SK-N-SH (cell line): Measurements from ENCODE around the gene LTA4H. TPM values are rescaled to one million over a fixed set of nuclear protein-coding genes. Genes with fewer than 3 reads are reported as not detected.
"Not testable (repeated sequence)": the region's sequence is repeated elsewhere in the genome, so short reads cannot be mapped to it uniquely, and the experiment has no call there.

Experiments used
- CTCF ChIA-PET: fragments of 300-600, 350-600 bp; formaldehyde crosslinking; extraction: SDS; loops from one replicate; lab custom pipeline; 2021; lab: Yijun Ruan, JAX
- POLR2A ChIA-PET: fragments of 350-600 bp; sonication (Branson Sonifier 250); formaldehyde crosslinking; extraction: SDS; loops from one replicate; lab custom pipeline; 2020; ENCODE audit warnings: antibody characterized with exemption, inconsistent platforms; lab: Yijun Ruan, JAX
- DNase-seq: peaks from one replicate; pipeline ENCODE4 v3.0.0; 2012
- H2AFZ ChIP-seq: fragments of 200-600 bp; sonication (generic); 2 replicates; pipeline ENCODE4 v1.8.1; 2016; ENCODE audit warnings: antibody characterized with exemption, mild to moderate bottlenecking, low read depth
- H3F3A ChIP-seq: fragments of 200-600 bp; sonication (generic); replicated peaks from 2 replicates; pipeline ENCODE3; 2016; ENCODE audit warnings: antibody characterized with exemption, mild to moderate bottlenecking; ENCODE audit not compliant: insufficient read depth
- H3K27ac ChIP-seq, 2 experiments: fragments of 200-500 bp in 1 of 2; fragments of 200-600 bp in 1 of 2; sonication (Bioruptor generic) in 1 of 2; sonication (generic), shearing (Covaris generic) in 1 of 2; 2 replicates each; pipeline versions ENCODE4 v1.5.1 to v1.6.1; 2014 to 2016; ENCODE audit warnings: low read depth in 2 of 2, inconsistent platforms in 1 of 2, low read length in 1 of 2, mild to moderate bottlenecking in 1 of 2, mixed read lengths in 1 of 2
- H3K27me3 ChIP-seq: fragments of 200-600 bp; sonication (generic), shearing (Covaris generic); 2 replicates; pipeline ENCODE4 v1.6.1; 2016; ENCODE audit warnings: mixed run types; ENCODE audit not compliant: insufficient read depth
- H3K36me3 ChIP-seq, 2 experiments: fragments of 200-500 bp in 1 of 2; fragments of 200-600 bp in 1 of 2; sonication (Bioruptor generic) in 1 of 2; sonication (generic) in 1 of 2; replicated peaks in 1 of 2; 2 replicates each; pipeline versions ENCODE3 to v1.5.1; 2014 to 2016; ENCODE audit warnings: low read length in 1 of 2, mild to moderate bottlenecking in 1 of 2; ENCODE audit not compliant: insufficient read depth in 2 of 2, control insufficient read depth in 1 of 2
- H3K4me1 ChIP-seq, 2 experiments: fragments of 200-500 bp in 1 of 2; fragments of 200-600 bp in 1 of 2; sonication (Bioruptor generic) in 1 of 2; sonication (generic), shearing (Covaris generic) in 1 of 2; 2 replicates each; pipeline versions ENCODE4 v1.5.1 to v1.6.1; 2014 to 2016; ENCODE audit warnings: low read depth in 1 of 2, low read length in 1 of 2, mixed run types in 1 of 2; ENCODE audit not compliant: insufficient read depth in 2 of 2, control insufficient read depth in 1 of 2
- H3K4me2 ChIP-seq: fragments of 200-600 bp; sonication (generic), shearing (Covaris generic); 2 replicates; pipeline ENCODE4 v1.6.1; 2017; ENCODE audit warnings: mixed run types
- H3K4me3 ChIP-seq, 2 experiments: fragments of 200-500 bp in 1 of 2; fragments of 200-600 bp in 1 of 2; sonication (Bioruptor generic) in 1 of 2; sonication (generic), shearing (Covaris generic) in 1 of 2; 2 replicates each; pipeline versions ENCODE4 v1.5.1 to v1.8.1; 2014 to 2016; ENCODE audit warnings: low read depth in 2 of 2, inconsistent platforms in 1 of 2, low read length in 1 of 2, mild to moderate bottlenecking in 1 of 2, mixed read lengths in 1 of 2, moderate library complexity in 1 of 2
- H3K79me2 ChIP-seq: fragments of 200-600 bp; sonication (generic); 2 replicates; pipeline ENCODE4 v1.8.1; 2017; ENCODE audit warnings: mild to moderate bottlenecking; ENCODE audit not compliant: insufficient read depth
- H3K9ac ChIP-seq: fragments of 200-600 bp; sonication (generic); 2 replicates; pipeline ENCODE4 v1.6.1; 2017; ENCODE audit warnings: mixed run types
- H3K9me2 ChIP-seq: fragments of 200-600 bp; sonication (generic); 2 replicates; pipeline ENCODE4 v1.6.1; 2017; ENCODE audit warnings: mixed run types
- H3K9me3 ChIP-seq: fragments of 200-600 bp; sonication (generic); 2 replicates; pipeline ENCODE4 v1.6.1; 2017; ENCODE audit warnings: mixed run types, mild to moderate bottlenecking, moderate library complexity
- H4K20me1 ChIP-seq: fragments of 200-600 bp; sonication (generic); 2 replicates; pipeline ENCODE4 v1.6.1; 2017; ENCODE audit warnings: mild to moderate bottlenecking, mixed run types; ENCODE audit not compliant: insufficient read depth
- CHD2 ChIP-seq: fragments of 150-350 bp; IDR thresholded peaks from 2 replicates; pipeline ENCODE4 v1.6.1; 2018; ENCODE audit warnings: low read length; ENCODE audit not compliant: partially characterized antibody
- EZH2phosphoT487 ChIP-seq: fragments of 200-600 bp; sonication (generic); IDR thresholded peaks from 2 replicates; pipeline ENCODE4 v1.6.1; 2017; ENCODE audit warnings: low read depth, mixed run types, mild to moderate bottlenecking, antibody characterized with exemption, moderate library complexity, borderline replicate concordance
- MEF2A ChIP-seq: IDR thresholded peaks from 2 replicates; pipeline ENCODE4 v1.4.0; 2012; ENCODE audit warnings: low read depth, borderline replicate concordance
- MXI1 ChIP-seq: IDR thresholded peaks from 2 replicates; pipeline ENCODE4 v1.6.1; 2012; ENCODE audit warnings: mild to moderate bottlenecking, low read depth, low read length, improper control_type of control experiment
- RAD21 ChIP-seq: IDR thresholded peaks from 2 replicates; pipeline ENCODE4 v1.6.1; 2012; ENCODE audit warnings: mild to moderate bottlenecking, low read length
- RXRA ChIP-seq: IDR thresholded peaks from 2 replicates; pipeline ENCODE4 v1.4.0; 2012; ENCODE audit warnings: low read depth, mild to moderate bottlenecking, borderline replicate concordance
- SMC3 ChIP-seq: IDR thresholded peaks from 2 replicates; pipeline ENCODE4 v1.6.1; 2012; ENCODE audit warnings: low read depth, low read length, improper control_type of control experiment
- WGBS: methylation state at CpG from one replicate; pipeline ENCODE4 v1.1.6; 2017; ENCODE audit warnings: low lambda C conversion rate; 5-methylcytosine and 5-hydroxymethylcytosine counted together
- polyA plus RNA-seq, 3 experiments: library from polyadenylated mRNA; depleted of rRNA; stranded (reverse); fragments of >200 nt; gene quantifications; 2 replicates each; pipeline ENCODE4 v1.2.3, GENCODE V29; 2012
- TF ChIP-seq, protein P1 (sequence below): IDR thresholded peaks from 2 replicates; pipeline ENCODE4 v1.4.0; 2012; ENCODE audit warnings: low read depth, borderline replicate concordance
- TF ChIP-seq, protein P2 (sequence below): IDR thresholded peaks from 2 replicates; pipeline ENCODE4 v1.6.1; 2012; ENCODE audit warnings: mild to moderate bottlenecking, low read depth, low read length, moderate library complexity

LTA4H gene
- polyA plus RNA-seq, 1 of the 3 experiments (the other 2 are of a cell fraction) = 55.9 TPM

DNA sequence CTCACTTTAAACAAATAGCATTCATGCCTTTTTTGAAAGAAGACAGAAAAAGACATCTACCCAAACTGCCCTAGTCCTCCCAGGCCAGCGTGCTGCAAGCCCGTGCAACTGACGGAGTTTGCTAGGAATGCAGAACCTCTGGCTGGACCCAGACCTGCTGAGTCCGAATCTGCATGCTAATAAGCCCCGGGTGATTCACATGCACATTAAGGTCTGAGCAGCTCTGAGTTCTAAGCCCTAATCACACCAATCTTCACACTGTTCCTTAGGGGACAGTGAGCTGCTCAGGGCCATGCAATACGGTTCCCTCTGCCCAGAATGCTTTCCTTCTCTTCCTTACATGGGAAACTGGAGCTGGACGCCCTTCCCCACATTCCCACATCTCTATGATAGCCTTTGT is 64.5 kb downstream of the LTA4H start:
- no peak for DNase-seq
- POLR2A ChIA-PET = no interaction called here
- Histone ChIP-seq H3K9ac (no peak overlapping the region), H3F3A (no peaks in the 10 kb centered on the region), H2AFZ (no peak overlapping the region), H3K4me1 (peaks cover 0 to 6% of the 10 kb centered on the region in 2 experiments; a peak in 2 of 4 replicates), H3K4me3 (no peak overlapping the region), H3K79me2 (no peaks in the 10 kb centered on the region), H3K4me2 (no peak overlapping the region), H3K9me2 (no peaks in the 10 kb centered on the region), H4K20me1 (no peaks in the 10 kb centered on the region), H3K27me3 (no peaks in the 10 kb centered on the region; the same call in 1 of the 2 replicates), H3K9me3 (no peaks in the 10 kb centered on the region), H3K27ac (no peak overlapping the region), H3K36me3 (no peaks in the 10 kb centered on the region)
- TF ChIP-seq, protein P1, sequence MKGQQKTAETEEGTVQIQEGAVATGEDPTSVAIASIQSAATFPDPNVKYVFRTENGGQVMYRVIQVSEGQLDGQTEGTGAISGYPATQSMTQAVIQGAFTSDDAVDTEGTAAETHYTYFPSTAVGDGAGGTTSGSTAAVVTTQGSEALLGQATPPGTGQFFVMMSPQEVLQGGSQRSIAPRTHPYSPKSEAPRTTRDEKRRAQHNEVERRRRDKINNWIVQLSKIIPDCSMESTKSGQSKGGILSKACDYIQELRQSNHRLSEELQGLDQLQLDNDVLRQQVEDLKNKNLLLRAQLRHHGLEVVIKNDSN = no peak
- no peak for TF ChIP-seq SMC3
- TF ChIP-seq, protein P2, sequence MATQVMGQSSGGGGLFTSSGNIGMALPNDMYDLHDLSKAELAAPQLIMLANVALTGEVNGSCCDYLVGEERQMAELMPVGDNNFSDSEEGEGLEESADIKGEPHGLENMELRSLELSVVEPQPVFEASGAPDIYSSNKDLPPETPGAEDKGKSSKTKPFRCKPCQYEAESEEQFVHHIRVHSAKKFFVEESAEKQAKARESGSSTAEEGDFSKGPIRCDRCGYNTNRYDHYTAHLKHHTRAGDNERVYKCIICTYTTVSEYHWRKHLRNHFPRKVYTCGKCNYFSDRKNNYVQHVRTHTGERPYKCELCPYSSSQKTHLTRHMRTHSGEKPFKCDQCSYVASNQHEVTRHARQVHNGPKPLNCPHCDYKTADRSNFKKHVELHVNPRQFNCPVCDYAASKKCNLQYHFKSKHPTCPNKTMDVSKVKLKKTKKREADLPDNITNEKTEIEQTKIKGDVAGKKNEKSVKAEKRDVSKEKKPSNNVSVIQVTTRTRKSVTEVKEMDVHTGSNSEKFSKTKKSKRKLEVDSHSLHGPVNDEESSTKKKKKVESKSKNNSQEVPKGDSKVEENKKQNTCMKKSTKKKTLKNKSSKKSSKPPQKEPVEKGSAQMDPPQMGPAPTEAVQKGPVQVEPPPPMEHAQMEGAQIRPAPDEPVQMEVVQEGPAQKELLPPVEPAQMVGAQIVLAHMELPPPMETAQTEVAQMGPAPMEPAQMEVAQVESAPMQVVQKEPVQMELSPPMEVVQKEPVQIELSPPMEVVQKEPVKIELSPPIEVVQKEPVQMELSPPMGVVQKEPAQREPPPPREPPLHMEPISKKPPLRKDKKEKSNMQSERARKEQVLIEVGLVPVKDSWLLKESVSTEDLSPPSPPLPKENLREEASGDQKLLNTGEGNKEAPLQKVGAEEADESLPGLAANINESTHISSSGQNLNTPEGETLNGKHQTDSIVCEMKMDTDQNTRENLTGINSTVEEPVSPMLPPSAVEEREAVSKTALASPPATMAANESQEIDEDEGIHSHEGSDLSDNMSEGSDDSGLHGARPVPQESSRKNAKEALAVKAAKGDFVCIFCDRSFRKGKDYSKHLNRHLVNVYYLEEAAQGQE = no peak
- TF ChIP-seq RAD21 = no peak
- no peak for TF ChIP-seq MEF2A
- no peak for TF ChIP-seq MXI1
- TF ChIP-seq RXRA = no peak
- no peak for TF ChIP-seq CHD2
- TF ChIP-seq EZH2phosphoT487 = no peak
- CTCF ChIA-PET = interaction anchor here (1.6 kb wide), 1 partner anchor 28 kb away, joined by 5 read pairs; no protein-coding TSS in a partner anchor
- WGBS = 82% methylated on average over 7 of the region's 7 CpGs

DNA sequence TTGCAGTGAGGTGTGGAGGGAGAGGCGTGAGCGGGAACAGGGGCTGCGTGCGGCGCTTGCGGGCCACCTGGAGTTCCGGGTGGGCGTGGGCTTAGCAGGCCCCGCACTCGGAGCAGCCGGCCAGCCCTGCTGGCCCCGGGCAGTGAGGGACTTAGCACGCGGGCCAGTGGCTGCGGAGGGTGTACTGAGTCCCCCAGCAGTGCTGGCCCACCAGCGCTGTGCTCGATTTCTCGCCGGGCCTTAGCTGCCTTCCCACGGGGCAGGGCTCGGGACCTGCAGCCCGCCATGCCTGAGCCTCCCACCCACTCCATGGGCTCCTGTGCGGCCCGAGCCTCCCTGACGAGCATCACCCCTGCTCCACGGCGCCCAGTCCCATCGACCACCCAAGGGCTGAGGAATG is 66.3 kb downstream of the LTA4H start:
- CTCF ChIA-PET, H3F3A ChIP-seq, H3K27ac ChIP-seq, H2AFZ ChIP-seq, H3K36me3 ChIP-seq, H4K20me1 ChIP-seq, H3K9ac ChIP-seq, H3K27me3 ChIP-seq, H3K9me3 ChIP-seq, H3K4me2 ChIP-seq, H3K9me2 ChIP-seq, H3K4me3 ChIP-seq, DNase-seq, H3K4me1 ChIP-seq, POLR2A ChIA-PET, H3K79me2 ChIP-seq: not testable (repeated sequence)
- 80% methylated on average over 1 of the region's 28 CpGs for WGBS
